A673 (cell line): Measurements from ENCODE around the gene NHLRC4. TPM values are rescaled to one million over a fixed set of nuclear protein-coding genes. Genes with fewer than 3 reads are reported as not detected.

Source experiments
- BruUV-seq: library from RNA; stranded (reverse); fragments of 400-500 nt; replicated peaks from 2 replicates; lab custom pipeline; 2021; lab: Mats Ljungman, UMichigan
- CTCF ChIA-PET: fragments of 300-600 bp; sonication (Branson Sonifier 250); formaldehyde crosslinking; loops from one replicate; lab custom pipeline; 2022; ENCODE audit warnings: antibody characterized with exemption; lab: Charles Lee
- POLR2A ChIA-PET: fragments of 300-600 bp; sonication (Branson Sonifier 250); formaldehyde crosslinking; loops from one replicate; lab custom pipeline; 2022; ENCODE audit warnings: antibody characterized with exemption; ENCODE audit not compliant: low non-redundant PET; lab: Charles Lee
- DNase-seq: peaks from one replicate; pipeline ENCODE4 v3.0.0-alpha.2; 2015; ENCODE audit warnings: low spot score
- H3K27ac ChIP-seq: fragments of 200-600 bp; sonication (generic); 2 replicates; pipeline ENCODE4 v1.5.1; 2016; ENCODE audit warnings: mixed run types, low read depth, mild to moderate bottlenecking, mixed read lengths, antibody characterized with exemption, low read length; ENCODE audit not compliant: poor library complexity, severe bottlenecking
- H3K27me3 ChIP-seq: fragments of 200-600 bp; sonication (generic); replicated peaks from 2 replicates; pipeline ENCODE4 v1.6.1; 2017; ENCODE audit warnings: mixed run types, low read depth, mild to moderate bottlenecking, mixed read lengths, antibody characterized with exemption, low read length; ENCODE audit not compliant: insufficient read depth, poor library complexity
- H3K36me3 ChIP-seq: fragments of 200-600 bp; sonication (generic); 2 replicates; pipeline ENCODE4 v1.6.1; 2016; ENCODE audit warnings: mixed run types, mild to moderate bottlenecking, mixed read lengths, antibody characterized with exemption, low read length; ENCODE audit not compliant: insufficient read depth, poor library complexity, severe bottlenecking
- H3K4me1 ChIP-seq: fragments of 200-600 bp; sonication (generic); 2 replicates; pipeline ENCODE4 v1.6.1; 2017; ENCODE audit warnings: mixed run types, mild to moderate bottlenecking, mixed read lengths, antibody characterized with exemption, low read length; ENCODE audit not compliant: insufficient read depth, poor library complexity, severe bottlenecking
- H3K4me3 ChIP-seq: fragments of 200-600 bp; sonication (generic); 2 replicates; pipeline ENCODE4 v1.5.1; 2016; ENCODE audit warnings: low read depth, mixed run types, mild to moderate bottlenecking, mixed read lengths, low read length; ENCODE audit not compliant: poor library complexity, severe bottlenecking
- H3K9me3 ChIP-seq: fragments of 200-600 bp; sonication (generic); 2 replicates; pipeline ENCODE4 v1.6.1; 2016; ENCODE audit warnings: mixed run types, low read depth, mild to moderate bottlenecking, mixed read lengths, antibody characterized with exemption, low read length; ENCODE audit not compliant: poor library complexity, severe bottlenecking
- CTCF ChIP-seq: fragments of 300-800, 200-600 bp; sonication (generic); conservative IDR thresholded peaks from 2 replicates; pipeline ENCODE4 v1.5.1; 2017; ENCODE audit warnings: low read depth, mild to moderate bottlenecking, antibody characterized with exemption, low read length, moderate library complexity, mixed read lengths
- EZH2 ChIP-seq: fragments of 200-600 bp; sonication (generic); IDR thresholded peaks from 2 replicates; pipeline ENCODE4 v1.6.1; 2017; ENCODE audit warnings: borderline replicate concordance, low read depth, mild to moderate bottlenecking, mixed read lengths, antibody characterized with exemption, low read length; ENCODE audit not compliant: poor library complexity, severe bottlenecking
- intact Hi-C: fragments of 100-400 bp; cut with micrococcal nuclease; formaldehyde crosslinking; loops from one replicate; pipeline ENCODE4 v1.10.0; 2022; ENCODE audit not compliant: unreplicated experiment
- total RNA-seq: library from RNA; stranded (reverse); gene quantifications from 2 replicates; pipeline ENCODE4 v1.2.3, GENCODE V29; 2021

The NHLRC4 gene
- total RNA-seq, 1 experiment from 2014 or later = 0.21 TPM

DNA sequence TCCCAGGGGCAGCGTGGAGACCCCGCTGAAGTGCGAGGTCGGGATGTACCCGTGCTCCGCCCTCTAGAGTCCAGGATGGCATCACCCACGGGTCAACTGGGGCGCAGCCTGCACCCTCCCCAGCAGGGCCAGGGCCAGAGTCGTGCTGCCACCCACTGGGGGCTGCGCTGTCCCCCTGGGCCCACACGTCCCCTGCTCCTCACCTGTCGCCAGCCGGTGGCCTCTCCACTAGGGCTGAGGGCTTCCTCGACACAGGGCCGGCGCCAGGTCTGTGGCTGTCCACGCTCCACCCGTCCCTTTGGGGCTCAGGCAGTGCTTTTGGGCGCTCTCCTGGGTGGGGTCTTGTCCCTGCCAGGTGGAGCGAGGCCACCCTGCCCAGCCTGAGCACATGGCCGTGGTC is 18.2 kb upstream of the NHLRC4 start:
- no peak for TF ChIP-seq EZH2
- TF ChIP-seq CTCF = no peak
- no peaks in the 10 kb centered on the region for H3K9me3 ChIP-seq
- intact Hi-C loops = no loop called here
- POLR2A ChIA-PET = no interaction called here
- no peak overlapping the region for H3K4me3 ChIP-seq
- BruUV-seq = no TSS peak
- H3K27ac ChIP-seq = no peak overlapping the region
- H3K27me3 ChIP-seq = no peaks in the 10 kb centered on the region
- H3K36me3 ChIP-seq = peaks cover 12% of the 10 kb centered on the region
- no peaks in the 10 kb centered on the region for H3K4me1 ChIP-seq
- CTCF ChIA-PET = no interaction called here
- no peak for DNase-seq

- H3K4me3 ChIP-seq = no peak overlapping the region
- no TSS peak for BruUV-seq
- no peak for DNase-seq
- no peaks in the 10 kb centered on the region for H3K27me3 ChIP-seq
- no peaks in the 10 kb centered on the region for H3K4me1 ChIP-seq
- ChIA-PET CTCF (no interaction called here), POLR2A (no interaction called here)
- H3K36me3 ChIP-seq = peaks cover 12% of the 10 kb centered on the region
- intact Hi-C loops = no loop called here
- H3K9me3 ChIP-seq = no peaks in the 10 kb centered on the region
- H3K27ac ChIP-seq = no peak overlapping the region
- TF ChIP-seq EZH2 (no peak), CTCF (peak; percentile 33)
Observed at GRCh38 chr16:549544-550263, 17.1 kb upstream of the NHLRC4 start.

GRCh38 chr16:551210-551609 is 15.6 kb upstream of the NHLRC4 start:
- Histone ChIP-seq H3K4me3 (no peak overlapping the region), H3K27me3 (no peaks in the 10 kb centered on the region), H3K36me3 (peaks cover 12% of the 10 kb centered on the region), H3K9me3 (no peaks in the 10 kb centered on the region), H3K27ac (no peak overlapping the region), H3K4me1 (no peaks in the 10 kb centered on the region)
- BruUV-seq = no TSS peak
- CTCF ChIA-PET = no interaction called here
- intact Hi-C loops = no loop called here
- POLR2A ChIA-PET = no interaction called here
- no peak for DNase-seq
- TF ChIP-seq EZH2 (no peak), CTCF (no peak)
